ENCODE measurements around the gene SLC47A2.

DNA sequence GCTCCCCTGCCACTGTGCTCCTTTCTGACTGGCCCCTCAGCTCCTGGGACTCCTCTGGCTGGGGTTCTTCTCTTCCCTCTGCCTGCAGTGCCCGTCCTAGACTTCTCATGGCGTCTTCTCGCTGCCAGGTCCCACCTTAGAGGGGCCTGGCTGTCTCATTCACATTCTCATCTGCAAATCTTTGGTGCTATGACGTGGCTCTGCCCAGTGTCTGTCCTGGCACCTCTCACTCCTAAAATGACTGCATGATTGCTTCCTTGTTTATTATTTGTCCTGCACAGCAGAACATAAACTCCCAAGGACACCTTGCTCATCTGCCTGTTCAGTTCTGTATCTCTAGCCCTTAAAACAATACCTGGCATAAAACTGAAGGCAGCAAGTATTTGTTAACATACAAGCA is 86.3 kb downstream of the SLC47A2 start:
- TF ChIP-seq, protein P1, sequence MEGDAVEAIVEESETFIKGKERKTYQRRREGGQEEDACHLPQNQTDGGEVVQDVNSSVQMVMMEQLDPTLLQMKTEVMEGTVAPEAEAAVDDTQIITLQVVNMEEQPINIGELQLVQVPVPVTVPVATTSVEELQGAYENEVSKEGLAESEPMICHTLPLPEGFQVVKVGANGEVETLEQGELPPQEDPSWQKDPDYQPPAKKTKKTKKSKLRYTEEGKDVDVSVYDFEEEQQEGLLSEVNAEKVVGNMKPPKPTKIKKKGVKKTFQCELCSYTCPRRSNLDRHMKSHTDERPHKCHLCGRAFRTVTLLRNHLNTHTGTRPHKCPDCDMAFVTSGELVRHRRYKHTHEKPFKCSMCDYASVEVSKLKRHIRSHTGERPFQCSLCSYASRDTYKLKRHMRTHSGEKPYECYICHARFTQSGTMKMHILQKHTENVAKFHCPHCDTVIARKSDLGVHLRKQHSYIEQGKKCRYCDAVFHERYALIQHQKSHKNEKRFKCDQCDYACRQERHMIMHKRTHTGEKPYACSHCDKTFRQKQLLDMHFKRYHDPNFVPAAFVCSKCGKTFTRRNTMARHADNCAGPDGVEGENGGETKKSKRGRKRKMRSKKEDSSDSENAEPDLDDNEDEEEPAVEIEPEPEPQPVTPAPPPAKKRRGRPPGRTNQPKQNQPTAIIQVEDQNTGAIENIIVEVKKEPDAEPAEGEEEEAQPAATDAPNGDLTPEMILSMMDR (IDR thresholded peaks at IDR 0.05) = no peak
- no peak for TF ChIP-seq POLR2A (IDR thresholded peaks at IDR 0.05)
